MM.1S (cell line): ENCODE results near the gene MRPL19.

Source experiments
- DNase-seq: peaks from one replicate; pipeline ENCODE4 v3.0.0-alpha.2; 2015
- H2AFZ ChIP-seq: fragments of 300-600 bp; sonication (generic); 2 replicates; pipeline ENCODE4 v1.6.0; 2016; ENCODE audit warnings: antibody characterized with exemption, low read length
- H3F3A ChIP-seq: fragments of 300-600 bp; sonication (generic); 2 replicates; pipeline ENCODE4 v1.6.1; 2016; ENCODE audit warnings: mild to moderate bottlenecking, antibody characterized with exemption, low read length, moderate library complexity, mixed read lengths; ENCODE audit not compliant: insufficient read depth
- H3K27ac ChIP-seq: fragments of 300-600 bp; sonication (generic); 2 replicates; pipeline ENCODE4 v1.5.1; 2016; ENCODE audit warnings: mild to moderate bottlenecking, low read length
- H3K27me3 ChIP-seq: fragments of 300-600 bp; sonication (generic); replicated peaks from 2 replicates; pipeline ENCODE4 v1.6.0; 2016; ENCODE audit warnings: low read length; ENCODE audit not compliant: insufficient read depth
- H3K36me3 ChIP-seq: fragments of 300-600 bp; sonication (generic); replicated peaks from 2 replicates; pipeline ENCODE4 v1.6.1; 2016; ENCODE audit warnings: mild to moderate bottlenecking, low read length, mixed read lengths; ENCODE audit not compliant: insufficient read depth
- H3K4me1 ChIP-seq: fragments of 300-600 bp; sonication (generic); 2 replicates; pipeline ENCODE4 v1.6.1; 2016; ENCODE audit warnings: low read length, mixed read lengths
- H3K4me2 ChIP-seq: fragments of 300-600 bp; sonication (generic); 2 replicates; pipeline ENCODE4 v1.6.0; 2016; ENCODE audit warnings: low read depth, low read length
- H3K4me3 ChIP-seq: fragments of 300-600 bp; sonication (generic); 2 replicates; pipeline ENCODE4 v1.5.1; 2016; ENCODE audit warnings: low read length, mixed read lengths
- H3K79me2 ChIP-seq: fragments of 300-600 bp; sonication (generic); 2 replicates; pipeline ENCODE4 v1.6.1; 2016; ENCODE audit warnings: mixed run types, low read length, mixed read lengths
- H3K9ac ChIP-seq: fragments of 300-600 bp; sonication (generic); 2 replicates; pipeline ENCODE4 v1.6.1; 2016; ENCODE audit warnings: low read length, mixed read lengths
- H3K9me2 ChIP-seq: fragments of 300-600 bp; sonication (generic); replicated peaks from 2 replicates; pipeline ENCODE4 v1.6.1; 2016; ENCODE audit warnings: mild to moderate bottlenecking, low read length, mixed read lengths; ENCODE audit not compliant: insufficient read depth
- H3K9me3 ChIP-seq: fragments of 300-600 bp; sonication (generic); replicated peaks from 2 replicates; pipeline ENCODE4 v1.6.1; 2016; ENCODE audit warnings: mild to moderate bottlenecking, low read length, mixed read lengths; ENCODE audit not compliant: insufficient read depth
- H4K20me1 ChIP-seq: fragments of 300-600 bp; sonication (generic); 2 replicates; pipeline ENCODE4 v1.6.1; 2016; ENCODE audit warnings: mild to moderate bottlenecking, low read length, moderate library complexity, mixed read lengths; ENCODE audit not compliant: insufficient read depth
- EZH2 ChIP-seq: fragments of 300-600 bp; sonication (generic); optimal IDR thresholded peaks from 2 replicates; pipeline ENCODE3; 2017; ENCODE audit warnings: low read depth, mild to moderate bottlenecking, antibody characterized with exemption, low read length, mixed read lengths
- EZH2phosphoT487 ChIP-seq: fragments of 300-600 bp; sonication (generic); IDR thresholded peaks from 2 replicates; pipeline ENCODE4 v1.6.1; 2018; ENCODE audit warnings: antibody characterized with exemption, low read length
- TF ChIP-seq, protein P1 (sequence below): fragments of 300-600 bp; sonication (generic); IDR thresholded peaks from 2 replicates; pipeline ENCODE4 v1.5.1; 2016; ENCODE audit warnings: antibody characterized with exemption, low read length, mixed read lengths

MRPL19 gene

DNA sequence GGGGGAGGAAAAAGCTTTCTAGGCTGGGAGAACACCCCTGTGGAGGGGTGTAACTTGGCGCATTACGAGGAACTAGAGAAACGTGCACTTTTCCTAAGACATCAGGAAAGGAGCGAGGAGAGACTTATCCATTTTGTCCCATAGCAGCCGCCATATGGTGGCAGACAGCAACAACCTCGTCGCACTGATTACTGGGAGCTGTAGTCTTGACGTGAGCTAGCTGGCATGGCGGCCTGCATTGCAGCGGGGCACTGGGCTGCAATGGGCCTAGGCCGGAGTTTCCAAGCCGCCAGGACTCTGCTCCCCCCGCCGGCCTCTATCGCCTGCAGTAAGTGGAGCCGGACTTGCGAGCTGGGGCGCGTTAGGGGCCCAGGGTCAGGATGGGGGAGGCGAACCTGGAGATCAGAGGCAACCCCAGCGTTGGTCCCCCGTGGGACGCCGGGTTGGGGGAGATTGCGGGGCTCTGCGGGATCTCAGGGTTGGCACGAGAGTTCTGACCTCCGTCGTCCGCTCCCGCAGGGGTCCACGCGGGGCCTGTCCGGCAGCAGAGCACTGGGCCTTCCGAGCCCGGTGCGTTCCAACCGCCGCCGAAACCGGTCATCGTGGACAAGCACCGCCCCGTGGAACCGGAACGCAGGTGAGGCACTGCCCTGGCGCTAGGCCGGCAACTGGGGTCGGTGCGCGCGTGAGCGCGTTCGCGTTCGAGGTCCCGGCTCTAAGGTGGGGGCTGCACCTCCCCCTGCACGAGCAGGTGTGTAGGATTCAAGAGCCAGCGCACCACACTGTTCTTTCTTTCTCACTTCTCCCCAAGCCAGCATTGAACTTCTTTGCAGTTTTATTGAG, at the start of gene MRPL19:
Gene MRPL19 (plus strand): TSS at position 201 of the 843 bp plus-strand sequence. CDS start 25 bp downstream, at position 226.
- Histone ChIP-seq H3K9me2 (no peaks in the 10 kb centered on the region), H3F3A (peaks cover 6% of the 10 kb centered on the region), H3K79me2 (peaks cover 34% of the 10 kb centered on the region), H3K4me3 (peak within 1 kb of the TSS; percentile 71), H3K27ac (peak within 1 kb of the TSS; percentile 73), H3K9ac (peak within 1 kb of the TSS; percentile 85), H3K27me3 (no peaks in the 10 kb centered on the region), H2AFZ (peak within 1 kb of the TSS; percentile 75), H3K4me1 (no peaks in the 10 kb centered on the region; the same call in none of the 2 replicates), H3K4me2 (peak within 1 kb of the TSS; percentile 90), H3K36me3 (no peaks in the 10 kb centered on the region), H3K9me3 (no peaks in the 10 kb centered on the region), H4K20me1 (no peaks in the 10 kb centered on the region)
- TF ChIP-seq EZH2 (no peak), EZH2phosphoT487 (no peak)
- TF ChIP-seq, protein P1, sequence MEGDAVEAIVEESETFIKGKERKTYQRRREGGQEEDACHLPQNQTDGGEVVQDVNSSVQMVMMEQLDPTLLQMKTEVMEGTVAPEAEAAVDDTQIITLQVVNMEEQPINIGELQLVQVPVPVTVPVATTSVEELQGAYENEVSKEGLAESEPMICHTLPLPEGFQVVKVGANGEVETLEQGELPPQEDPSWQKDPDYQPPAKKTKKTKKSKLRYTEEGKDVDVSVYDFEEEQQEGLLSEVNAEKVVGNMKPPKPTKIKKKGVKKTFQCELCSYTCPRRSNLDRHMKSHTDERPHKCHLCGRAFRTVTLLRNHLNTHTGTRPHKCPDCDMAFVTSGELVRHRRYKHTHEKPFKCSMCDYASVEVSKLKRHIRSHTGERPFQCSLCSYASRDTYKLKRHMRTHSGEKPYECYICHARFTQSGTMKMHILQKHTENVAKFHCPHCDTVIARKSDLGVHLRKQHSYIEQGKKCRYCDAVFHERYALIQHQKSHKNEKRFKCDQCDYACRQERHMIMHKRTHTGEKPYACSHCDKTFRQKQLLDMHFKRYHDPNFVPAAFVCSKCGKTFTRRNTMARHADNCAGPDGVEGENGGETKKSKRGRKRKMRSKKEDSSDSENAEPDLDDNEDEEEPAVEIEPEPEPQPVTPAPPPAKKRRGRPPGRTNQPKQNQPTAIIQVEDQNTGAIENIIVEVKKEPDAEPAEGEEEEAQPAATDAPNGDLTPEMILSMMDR, result no peak
- peak; percentile 90 for DNase-seq

DNA sequence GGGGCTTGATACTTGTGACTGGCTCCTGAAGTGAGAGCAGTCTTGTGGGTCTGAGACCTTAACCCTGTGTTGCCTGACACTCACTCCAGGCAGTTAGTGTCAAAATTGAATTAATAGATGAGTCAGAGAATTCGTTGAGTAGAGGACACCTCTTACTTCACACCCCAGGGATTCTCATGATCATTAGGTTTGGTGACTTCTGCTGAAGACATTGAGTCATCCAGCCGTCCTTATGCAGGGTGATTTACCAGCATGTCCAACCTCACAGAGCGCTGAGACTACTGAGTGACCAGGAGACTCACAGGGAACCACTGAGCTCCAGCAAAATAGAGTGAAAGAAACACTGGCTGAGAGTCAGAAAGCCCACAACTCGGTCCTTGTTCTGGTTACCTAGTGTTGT, 49.8 kb upstream of the MRPL19 start:
- Histone ChIP-seq H3K79me2 (no peaks in the 10 kb centered on the region), H3K9me2 (no peaks in the 10 kb centered on the region), H3K27me3 (no peaks in the 10 kb centered on the region), H3K36me3 (no peaks in the 10 kb centered on the region), H3K4me2 (no peak overlapping the region), H3K27ac (no peak overlapping the region), H3K9ac (no peak overlapping the region), H3K4me1 (no peaks in the 10 kb centered on the region), H3K4me3 (no peak overlapping the region), H3F3A (no peaks in the 10 kb centered on the region), H4K20me1 (no peaks in the 10 kb centered on the region), H2AFZ (no peak overlapping the region), H3K9me3 (no peaks in the 10 kb centered on the region)
- no peak for DNase-seq
- TF ChIP-seq, protein P1, result no peak

DNA sequence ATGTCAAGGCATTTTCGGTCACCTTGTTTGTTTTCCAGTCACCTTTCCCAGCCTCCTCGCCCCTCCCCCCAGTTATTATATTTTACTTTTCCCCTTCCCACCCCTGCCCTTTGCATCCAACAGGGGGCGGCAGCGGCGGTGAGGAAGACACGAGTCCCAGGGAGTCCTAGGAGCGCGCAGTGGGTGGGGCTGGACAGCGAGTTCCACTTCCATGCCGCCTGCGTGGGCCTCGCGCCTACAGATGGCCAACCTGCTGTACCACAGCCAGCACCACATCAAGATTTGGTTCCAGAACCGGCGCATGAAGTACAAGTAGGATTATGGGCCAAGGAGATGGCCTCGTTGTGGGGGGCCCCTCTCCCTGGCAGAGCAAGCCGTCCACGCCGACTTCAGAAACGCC, 48.6 kb upstream of the MRPL19 start:
- no peaks in the 10 kb centered on the region for H3K4me1 ChIP-seq
- no peaks in the 10 kb centered on the region for H3K36me3 ChIP-seq
- no peaks in the 10 kb centered on the region for H3K27me3 ChIP-seq
- no peak overlapping the region for H2AFZ ChIP-seq
- H3K79me2 ChIP-seq, result no peaks in the 10 kb centered on the region
- no peak overlapping the region for H3K27ac ChIP-seq
- H4K20me1 ChIP-seq, result no peaks in the 10 kb centered on the region
- DNase-seq, result no peak
- H3K9me3 ChIP-seq, result no peaks in the 10 kb centered on the region
- TF ChIP-seq, protein P1, result no peak
- no peak for TF ChIP-seq EZH2phosphoT487
- no peak for TF ChIP-seq EZH2
- no peaks in the 10 kb centered on the region for H3F3A ChIP-seq
- H3K9me2 ChIP-seq, result no peaks in the 10 kb centered on the region
- H3K4me3 ChIP-seq, result no peak overlapping the region
- no peak overlapping the region for H3K9ac ChIP-seq
- H3K4me2 ChIP-seq, result no peak overlapping the region
